DOHH2 (cell line): ENCODE measurements around the gene GOLGA6L10.
"Not testable (repeated sequence)": the region's sequence is repeated elsewhere in the genome, so short reads cannot be mapped to it uniquely, and the experiment has no call there.

Experiments
- H3F3A ChIP-seq: fragments of 200-600 bp; sonication (generic), shearing (Covaris generic); 2 replicates; pipeline ENCODE4 v1.6.0; 2016; ENCODE audit warnings: antibody characterized with exemption, mild to moderate bottlenecking; ENCODE audit not compliant: control insufficient read depth, insufficient read depth
- H3K27ac ChIP-seq: fragments of 200-600 bp; sonication (generic); 2 replicates; pipeline ENCODE4 v1.5.1; 2014; ENCODE audit warnings: low read depth, mild to moderate bottlenecking, low read length, moderate library complexity
- H3K27me3 ChIP-seq: fragments of 200-600 bp; sonication (generic); 2 replicates; pipeline ENCODE4 v1.6.1; 2014; ENCODE audit warnings: mild to moderate bottlenecking, low read length, mixed read lengths; ENCODE audit not compliant: control insufficient read depth
- H3K36me3 ChIP-seq: fragments of 200-600 bp; sonication (generic); 2 replicates; pipeline ENCODE4 v1.6.1; 2014; ENCODE audit warnings: mild to moderate bottlenecking, low read length, moderate library complexity, mixed read lengths; ENCODE audit not compliant: control insufficient read depth
- H3K4me1 ChIP-seq: fragments of 200-600 bp; sonication (generic); 2 replicates; pipeline ENCODE4 v1.6.1; 2014; ENCODE audit warnings: mild to moderate bottlenecking, low read length, mixed read lengths; ENCODE audit not compliant: control insufficient read depth
- H3K4me2 ChIP-seq: fragments of 200-600 bp; sonication (generic); 2 replicates; pipeline ENCODE4 v1.6.0; 2014; ENCODE audit warnings: mild to moderate bottlenecking, low read length, moderate library complexity
- H3K4me3 ChIP-seq: fragments of 200-600 bp; sonication (generic); 2 replicates; pipeline ENCODE4 v1.5.1; 2014; ENCODE audit warnings: mild to moderate bottlenecking, low read length, mixed read lengths
- H3K79me2 ChIP-seq: fragments of 200-600 bp; sonication (generic); 2 replicates; pipeline ENCODE4 v1.6.1; 2014; ENCODE audit warnings: mild to moderate bottlenecking, low read length, mixed read lengths; ENCODE audit not compliant: control insufficient read depth
- H3K9me2 ChIP-seq: fragments of 200-600 bp; sonication (generic); replicated peaks from 2 replicates; pipeline ENCODE4 v1.6.1; 2014; ENCODE audit warnings: mild to moderate bottlenecking, low read length, mixed read lengths; ENCODE audit not compliant: control insufficient read depth
- H3K9me3 ChIP-seq: fragments of 200-600 bp; sonication (generic); 2 replicates; pipeline ENCODE4 v1.6.1; 2014; ENCODE audit warnings: antibody characterized with exemption, low read length, mixed read lengths; ENCODE audit not compliant: control insufficient read depth, insufficient read depth
- H4K20me1 ChIP-seq: fragments of 200-600 bp; sonication (generic); 2 replicates; pipeline ENCODE4 v1.6.0; 2014; ENCODE audit warnings: low read depth, mild to moderate bottlenecking, antibody characterized with exemption, low read length, moderate library complexity; ENCODE audit not compliant: control insufficient read depth, insufficient read depth
- EZH2phosphoT487 ChIP-seq: fragments of 200-600 bp; sonication (generic); IDR thresholded peaks from 2 replicates; pipeline ENCODE4 v1.6.1; 2017; ENCODE audit warnings: borderline replicate concordance, mild to moderate bottlenecking, antibody characterized with exemption, low read length, moderate library complexity, mixed read lengths
- TF ChIP-seq, protein P1 (sequence below): fragments of 200-600 bp; sonication (generic); IDR thresholded peaks from one replicate; pipeline ENCODE4 v1.5.1; 2014; ENCODE audit warnings: antibody characterized with exemption, mild to moderate bottlenecking, low read depth, low read length; ENCODE audit not compliant: poor library complexity, severe bottlenecking

Gene GOLGA6L10

DNA sequence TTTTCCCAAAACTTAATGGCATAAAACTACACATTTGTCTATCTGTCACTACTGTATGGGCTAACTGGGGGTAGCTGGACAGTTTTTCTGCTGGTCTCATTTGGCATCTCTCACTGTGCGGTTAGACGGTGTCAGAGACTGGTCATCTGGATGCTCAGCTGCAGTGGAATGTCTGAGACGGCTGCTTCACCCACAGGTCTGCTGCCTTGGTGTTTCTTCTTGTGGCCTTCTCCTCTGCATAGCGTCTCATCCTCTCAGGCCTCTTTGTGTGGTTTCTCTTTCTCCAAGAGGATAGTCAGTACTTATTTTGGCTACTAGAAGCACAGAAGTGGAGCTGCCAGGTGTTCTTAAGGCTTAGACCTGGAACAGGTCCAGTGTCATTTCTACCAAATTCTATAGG lies 44.4 kb upstream of the GOLGA6L10 start:
- TF ChIP-seq EZH2phosphoT487, result no peak
- TF ChIP-seq, protein P1, sequence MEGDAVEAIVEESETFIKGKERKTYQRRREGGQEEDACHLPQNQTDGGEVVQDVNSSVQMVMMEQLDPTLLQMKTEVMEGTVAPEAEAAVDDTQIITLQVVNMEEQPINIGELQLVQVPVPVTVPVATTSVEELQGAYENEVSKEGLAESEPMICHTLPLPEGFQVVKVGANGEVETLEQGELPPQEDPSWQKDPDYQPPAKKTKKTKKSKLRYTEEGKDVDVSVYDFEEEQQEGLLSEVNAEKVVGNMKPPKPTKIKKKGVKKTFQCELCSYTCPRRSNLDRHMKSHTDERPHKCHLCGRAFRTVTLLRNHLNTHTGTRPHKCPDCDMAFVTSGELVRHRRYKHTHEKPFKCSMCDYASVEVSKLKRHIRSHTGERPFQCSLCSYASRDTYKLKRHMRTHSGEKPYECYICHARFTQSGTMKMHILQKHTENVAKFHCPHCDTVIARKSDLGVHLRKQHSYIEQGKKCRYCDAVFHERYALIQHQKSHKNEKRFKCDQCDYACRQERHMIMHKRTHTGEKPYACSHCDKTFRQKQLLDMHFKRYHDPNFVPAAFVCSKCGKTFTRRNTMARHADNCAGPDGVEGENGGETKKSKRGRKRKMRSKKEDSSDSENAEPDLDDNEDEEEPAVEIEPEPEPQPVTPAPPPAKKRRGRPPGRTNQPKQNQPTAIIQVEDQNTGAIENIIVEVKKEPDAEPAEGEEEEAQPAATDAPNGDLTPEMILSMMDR, result no peak
- peaks cover 6% of the 10 kb centered on the region for H3K4me1 ChIP-seq
- no peak overlapping the region for H3K4me3 ChIP-seq
- H4K20me1 ChIP-seq, result no peaks in the 10 kb centered on the region
- H3K9me3 ChIP-seq, result no peaks in the 10 kb centered on the region; the same call in 1 of the 2 replicates
- no peaks in the 10 kb centered on the region for H3K9me2 ChIP-seq
- H3K27ac ChIP-seq, result no peak overlapping the region
- no peaks in the 10 kb centered on the region for H3F3A ChIP-seq
- H3K4me2 ChIP-seq, result no peak overlapping the region
- H3K79me2 ChIP-seq, result peaks cover 12% of the 10 kb centered on the region
- H3K27me3 ChIP-seq, result no peaks in the 10 kb centered on the region
- no peaks in the 10 kb centered on the region for H3K36me3 ChIP-seq

- not testable (repeated sequence) for H3K79me2 ChIP-seq, H3K4me1 ChIP-seq, H3K36me3 ChIP-seq, H4K20me1 ChIP-seq, H3K9me2 ChIP-seq, H3F3A ChIP-seq, H3K4me2 ChIP-seq, H3K27ac ChIP-seq, H3K9me3 ChIP-seq, H3K27me3 ChIP-seq, H3K4me3 ChIP-seq
These were observed 42.8 kb upstream of the GOLGA6L10 start for GRCh38 chr15:82392077-82392476.

DNA sequence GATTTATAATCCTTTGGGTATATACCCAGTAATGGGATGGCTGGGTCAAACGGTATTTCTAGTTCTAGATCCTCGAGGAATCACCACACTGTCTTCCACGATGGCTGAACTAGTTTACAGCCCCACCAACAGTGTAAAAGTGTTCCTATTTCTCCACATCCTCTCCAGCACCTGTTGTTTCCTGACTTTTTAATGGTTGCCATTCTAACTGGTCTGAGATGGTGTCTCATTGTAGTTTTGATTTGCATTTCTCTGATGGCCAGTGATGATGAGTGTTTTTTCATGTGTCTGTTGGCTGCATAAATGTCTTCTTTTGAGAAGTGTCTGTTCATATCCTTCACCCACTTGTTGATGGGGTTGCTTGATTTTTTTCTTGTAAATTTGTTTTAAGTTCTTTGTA lies 40.9 kb upstream of the GOLGA6L10 start:
- not testable (repeated sequence) for H3K9me2 ChIP-seq, H3K4me2 ChIP-seq, H4K20me1 ChIP-seq, H3K9me3 ChIP-seq, H3K4me3 ChIP-seq, H3F3A ChIP-seq, H3K4me1 ChIP-seq, H3K36me3 ChIP-seq, H3K27me3 ChIP-seq, H3K27ac ChIP-seq, H3K79me2 ChIP-seq

GRCh38 chr15:82387209-82387608 lies 37.9 kb upstream of the GOLGA6L10 start:
- not testable (repeated sequence) for H3K9me2 ChIP-seq, H3K79me2 ChIP-seq, H4K20me1 ChIP-seq, H3K27me3 ChIP-seq, H3K4me1 ChIP-seq, H3K9me3 ChIP-seq, H3K4me3 ChIP-seq, H3K4me2 ChIP-seq, H3K27ac ChIP-seq, H3K36me3 ChIP-seq, H3F3A ChIP-seq

- not testable (repeated sequence) for H3K36me3 ChIP-seq, H3K79me2 ChIP-seq, H3K27me3 ChIP-seq, H3K27ac ChIP-seq, H3K9me3 ChIP-seq, H3F3A ChIP-seq, H3K4me3 ChIP-seq, H3K9me2 ChIP-seq, H4K20me1 ChIP-seq
- peak overlapping the region; percentile 40 for H3K4me2 ChIP-seq
- peaks cover 22% of the 10 kb centered on the region for H3K4me1 ChIP-seq
These were observed 32.2 kb upstream of the GOLGA6L10 start for GRCh38 chr15:82381330-82381955.

GRCh38 chr15:82379552-82379951 lies 30.3 kb upstream of the GOLGA6L10 start:
- H3K9me2 ChIP-seq, H3K36me3 ChIP-seq, H3K9me3 ChIP-seq, H3K27ac ChIP-seq, H3K4me2 ChIP-seq, H3F3A ChIP-seq, H3K4me3 ChIP-seq, H3K79me2 ChIP-seq, H4K20me1 ChIP-seq, H3K27me3 ChIP-seq: not testable (repeated sequence)
- H3K4me1 ChIP-seq, result peaks cover 22% of the 10 kb centered on the region

- H3K79me2 ChIP-seq, H3K36me3 ChIP-seq, H3K9me2 ChIP-seq, H3K27me3 ChIP-seq, H4K20me1 ChIP-seq, H3K4me3 ChIP-seq, H3K27ac ChIP-seq, H3K9me3 ChIP-seq, H3F3A ChIP-seq, H3K4me2 ChIP-seq, H3K4me1 ChIP-seq: not testable (repeated sequence)
These were observed 24.4 kb upstream of the GOLGA6L10 start for GRCh38 chr15:82373661-82374060.
